HG02840 (cell line): ENCODE results near the gene SLC16A12.

Experiments used
- ATAC-seq: cut with Tn5 transposase; IDR thresholded peaks from one replicate; pipeline ENCODE4 v1.9.1; 2021; ENCODE audit warnings: mild to moderate bottlenecking, moderate library complexity, moderate number of reproducible peaks; ENCODE audit not compliant: unreplicated experiment, low FRiP score

SLC16A12 gene

GRCh38 chr10:89516149-89516832 lies 19.1 kb downstream of the SLC16A12 start:
- no peak for ATAC-seq

GRCh38 chr10:89515031-89515841 lies 20.2 kb downstream of the SLC16A12 start:
- ATAC-seq, result no peak

- no peak for ATAC-seq
These were observed 22.2 kb downstream of the SLC16A12 start for GRCh38 chr10:89513206-89513605.

GRCh38 chr10:89505640-89506275 lies 29.6 kb downstream of the SLC16A12 start:
- ATAC-seq, result no peak

GRCh38 chr10:89504691-89505090 lies 30.7 kb downstream of the SLC16A12 start:
- no peak for ATAC-seq

- no peak for ATAC-seq
These were observed 31.6 kb downstream of the SLC16A12 start for GRCh38 chr10:89503652-89504370.

- ATAC-seq, result no peak
These were observed 32.2 kb downstream of the SLC16A12 start for GRCh38 chr10:89503151-89503550.

GRCh38 chr10:89502549-89502948 lies 32.8 kb downstream of the SLC16A12 start:
- no peak for ATAC-seq

GRCh38 chr10:89494575-89494974 lies 40.8 kb downstream of the SLC16A12 start:
- no peak for ATAC-seq

GRCh38 chr10:89494068-89494467 lies 41.3 kb downstream of the SLC16A12 start:
- no peak for ATAC-seq

- no peak for ATAC-seq
These were observed 43.5 kb downstream of the SLC16A12 start for GRCh38 chr10:89491932-89492331.

GRCh38 chr10:89490596-89491335 lies 44.6 kb downstream of the SLC16A12 start:
- no peak for ATAC-seq

GRCh38 chr10:89482256-89482655 lies 53.1 kb downstream of the SLC16A12 start:
- no peak for ATAC-seq

GRCh38 chr10:89481662-89482061 lies 53.7 kb downstream of the SLC16A12 start:
- ATAC-seq, result no peak

GRCh38 chr10:89479771-89480446 lies 55.5 kb downstream of the SLC16A12 start:
- no peak for ATAC-seq

- ATAC-seq, result no peak
These were observed 56.4 kb downstream of the SLC16A12 start for GRCh38 chr10:89478739-89479654.

- ATAC-seq, result no peak
These were observed 57.2 kb downstream of the SLC16A12 start for GRCh38 chr10:89478085-89478738.

GRCh38 chr10:89476150-89476549 lies 59.2 kb downstream of the SLC16A12 start:
- no peak for ATAC-seq
